ENCODE measurements around the gene MRPS6. TPM values are rescaled to one million over a fixed set of nuclear protein-coding genes. Genes with fewer than 3 reads are reported as not detected.

MRPS6 gene
- polyA plus RNA-seq, 1 donor (not counting 4 experiments of a cell fraction or from before 2014, with no cell fraction given): 41.5 TPM

- H4K20me1 ChIP-seq (ENCODE audit: control insufficient read depth, extremely low read depth, insufficient read depth, low read length): no peaks in the 10 kb centered on the region
- H2AFZ ChIP-seq (ENCODE audit: control insufficient read depth, low read length): no peak overlapping the region
- H3K4me3 ChIP-seq (ENCODE audit: control insufficient read depth in 2 of 3, extremely low read depth in 1 of 3, insufficient read depth in 2 of 3, low read depth in 1 of 3, low read length in 3 of 3): no peak overlapping the region
- H3K79me2 ChIP-seq (ENCODE audit: control insufficient read depth, insufficient read depth, low read length): peaks cover 23% of the 10 kb centered on the region
- dilution Hi-C loops (cut with MboI; ENCODE audit: extremely low pct_ligation_motif_present, low sequenced_read_pairs): no loop called here
- H3K27me3 ChIP-seq (ENCODE audit: control insufficient read depth, extremely low read depth, insufficient read depth, low read length): no peaks in the 10 kb centered on the region
- no peak for TF ChIP-seq CTCF (optimal IDR thresholded peaks at IDR 0.05 in 1 of 3, IDR thresholded peaks at IDR 0.05 in 1 of 3, conservative IDR thresholded peaks at IDR 0.05 in 1 of 3; ENCODE audit: extremely low read depth in 1 of 3, insufficient read depth in 2 of 3, low read length in 3 of 3)
- no peak for TF ChIP-seq EZH2 (IDR thresholded peaks at IDR 0.05; ENCODE audit: low read length)
- H3K27ac ChIP-seq (ENCODE audit: control insufficient read depth, insufficient read depth, low read length): no peak overlapping the region
- FAIRE-seq (no peak), DNase-seq (ENCODE audit: low read depth, low spot score) (no peak)
- H3K4me2 ChIP-seq (ENCODE audit: control insufficient read depth, extremely low read depth, insufficient read depth, low read depth, low read length): no peak overlapping the region
- no peaks in the 10 kb centered on the region for H3K9me3 ChIP-seq (ENCODE audit: control insufficient read depth, low read depth, low read length)
- H3K9me1 ChIP-seq (ENCODE audit: control insufficient read depth, extremely low read depth, insufficient read depth, low read length): no peaks in the 10 kb centered on the region
- peaks cover 2% of the 10 kb centered on the region for H3K4me1 ChIP-seq (ENCODE audit: control insufficient read depth, extremely low read depth, insufficient read depth, low read length)
- H3K36me3 ChIP-seq (ENCODE audit: control insufficient read depth in 2 of 2, extremely low read depth in 1 of 2, insufficient read depth in 2 of 2, low read length in 2 of 2): peaks cover 8 to 11% of the 10 kb centered on the region in 2 experiments
- no peak overlapping the region for H3K9ac ChIP-seq (ENCODE audit: control insufficient read depth, extremely low read depth, insufficient read depth, low read length)
Measured at GRCh38 chr21:34094949-34095348, 21.6 kb downstream of the MRPS6 start.

- Histone ChIP-seq H3K4me1 (ENCODE audit: control insufficient read depth, extremely low read depth, insufficient read depth, low read length) (no peaks in the 10 kb centered on the region), H3K27me3 (ENCODE audit: control insufficient read depth, extremely low read depth, insufficient read depth, low read length) (no peaks in the 10 kb centered on the region), H3K4me2 (ENCODE audit: control insufficient read depth, extremely low read depth, insufficient read depth, low read depth, low read length) (no peak overlapping the region), H3K79me2 (ENCODE audit: control insufficient read depth, insufficient read depth, low read length) (peaks cover 11% of the 10 kb centered on the region), H3K9ac (ENCODE audit: control insufficient read depth, extremely low read depth, insufficient read depth, low read length) (no peak overlapping the region), H3K9me1 (ENCODE audit: control insufficient read depth, extremely low read depth, insufficient read depth, low read length) (no peaks in the 10 kb centered on the region), H3K36me3 (ENCODE audit: control insufficient read depth in 2 of 2, extremely low read depth in 1 of 2, insufficient read depth in 2 of 2, low read length in 2 of 2) (peaks cover 8 to 11% of the 10 kb centered on the region in 2 experiments), H4K20me1 (ENCODE audit: control insufficient read depth, extremely low read depth, insufficient read depth, low read length) (no peaks in the 10 kb centered on the region), H2AFZ (ENCODE audit: control insufficient read depth, low read length) (no peak overlapping the region), H3K4me3 (ENCODE audit: control insufficient read depth in 2 of 3, extremely low read depth in 1 of 3, insufficient read depth in 2 of 3, low read depth in 1 of 3, low read length in 3 of 3) (no peak overlapping the region), H3K27ac (ENCODE audit: control insufficient read depth, insufficient read depth, low read length) (no peak overlapping the region), H3K9me3 (ENCODE audit: control insufficient read depth, low read depth, low read length) (no peaks in the 10 kb centered on the region)
- dilution Hi-C loops (cut with MboI; ENCODE audit: extremely low pct_ligation_motif_present, low sequenced_read_pairs): no loop called here
- DNase-seq (ENCODE audit: low read depth, low spot score): no peak
- no peak for TF ChIP-seq EZH2 (IDR thresholded peaks at IDR 0.05; ENCODE audit: low read length)
- no peak for TF ChIP-seq CTCF (optimal IDR thresholded peaks at IDR 0.05 in 1 of 3, IDR thresholded peaks at IDR 0.05 in 1 of 3, conservative IDR thresholded peaks at IDR 0.05 in 1 of 3; ENCODE audit: extremely low read depth in 1 of 3, insufficient read depth in 2 of 3, low read length in 3 of 3)
- no peak for FAIRE-seq
Measured at GRCh38 chr21:34097442-34097841, 24.1 kb downstream of the MRPS6 start.

All from keratinocyte (primary cell).